ENCODE data around the gene TYMP.

- no peak for TF ChIP-seq EZH2 (IDR thresholded peaks at IDR 0.05; ENCODE audit: low read length, unreplicated experiment)
- no peak for TF ChIP-seq CTCF (conservative IDR thresholded peaks at IDR 0.05; ENCODE audit: low read depth, low read length)
Measured at GRCh38 chr22:50529416-50529896, 356 bp downstream of the TYMP start.
